ENCODE data around the gene RAPGEF3.

The RAPGEF3 gene, protein sequence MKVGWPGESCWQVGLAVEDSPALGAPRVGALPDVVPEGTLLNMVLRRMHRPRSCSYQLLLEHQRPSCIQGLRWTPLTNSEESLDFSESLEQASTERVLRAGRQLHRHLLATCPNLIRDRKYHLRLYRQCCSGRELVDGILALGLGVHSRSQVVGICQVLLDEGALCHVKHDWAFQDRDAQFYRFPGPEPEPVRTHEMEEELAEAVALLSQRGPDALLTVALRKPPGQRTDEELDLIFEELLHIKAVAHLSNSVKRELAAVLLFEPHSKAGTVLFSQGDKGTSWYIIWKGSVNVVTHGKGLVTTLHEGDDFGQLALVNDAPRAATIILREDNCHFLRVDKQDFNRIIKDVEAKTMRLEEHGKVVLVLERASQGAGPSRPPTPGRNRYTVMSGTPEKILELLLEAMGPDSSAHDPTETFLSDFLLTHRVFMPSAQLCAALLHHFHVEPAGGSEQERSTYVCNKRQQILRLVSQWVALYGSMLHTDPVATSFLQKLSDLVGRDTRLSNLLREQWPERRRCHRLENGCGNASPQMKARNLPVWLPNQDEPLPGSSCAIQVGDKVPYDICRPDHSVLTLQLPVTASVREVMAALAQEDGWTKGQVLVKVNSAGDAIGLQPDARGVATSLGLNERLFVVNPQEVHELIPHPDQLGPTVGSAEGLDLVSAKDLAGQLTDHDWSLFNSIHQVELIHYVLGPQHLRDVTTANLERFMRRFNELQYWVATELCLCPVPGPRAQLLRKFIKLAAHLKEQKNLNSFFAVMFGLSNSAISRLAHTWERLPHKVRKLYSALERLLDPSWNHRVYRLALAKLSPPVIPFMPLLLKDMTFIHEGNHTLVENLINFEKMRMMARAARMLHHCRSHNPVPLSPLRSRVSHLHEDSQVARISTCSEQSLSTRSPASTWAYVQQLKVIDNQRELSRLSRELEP

DNA sequence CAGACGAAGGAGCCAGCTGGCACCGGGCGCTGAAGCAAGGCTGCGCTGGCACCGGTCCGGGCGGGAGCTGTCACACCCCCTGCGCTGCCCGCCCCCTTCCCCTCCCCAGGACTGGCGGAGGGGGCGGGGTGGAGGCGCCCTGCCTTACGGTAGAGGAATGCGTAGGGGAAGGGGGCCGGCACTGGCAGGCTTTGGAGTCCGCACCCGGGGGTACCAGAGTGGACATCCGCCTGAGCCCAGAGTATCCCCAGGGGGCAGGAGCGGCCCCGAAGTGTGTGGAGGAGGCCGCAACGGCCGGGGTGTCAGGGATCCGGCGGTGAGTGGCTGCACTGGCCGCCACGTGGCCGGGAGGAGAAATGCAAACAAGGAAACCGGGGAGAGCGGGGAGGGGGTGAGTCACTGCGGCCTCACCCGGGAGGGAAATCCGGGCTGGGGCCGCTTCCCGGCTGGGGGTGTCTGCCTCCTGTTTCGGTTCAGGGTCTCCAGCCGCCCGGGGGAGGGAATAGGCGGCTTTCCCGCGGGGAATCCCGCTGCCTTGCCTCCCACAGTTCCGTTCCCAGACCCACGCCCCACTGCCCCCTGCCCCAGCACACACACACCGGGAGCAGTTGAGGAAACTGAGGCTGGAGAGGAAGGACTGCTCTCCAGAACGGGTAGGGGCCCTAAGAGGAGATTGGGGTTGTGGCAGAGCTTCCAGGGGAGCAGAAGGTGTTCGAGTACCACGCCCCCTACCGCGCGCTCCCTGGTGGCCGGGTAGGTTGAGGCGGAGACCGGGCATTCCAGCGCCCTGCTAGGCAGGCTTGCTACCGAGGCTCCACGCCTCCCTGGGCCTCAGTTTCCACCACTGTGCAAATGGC, at the start of gene RAPGEF3:
TSS of gene RAPGEF3 (minus strand) at position 47 of the 857 bp plus-strand sequence. CDS start 324 bp downstream, outside the sequence.
- DNase-seq, result peak; percentile 66 to 73

DNA sequence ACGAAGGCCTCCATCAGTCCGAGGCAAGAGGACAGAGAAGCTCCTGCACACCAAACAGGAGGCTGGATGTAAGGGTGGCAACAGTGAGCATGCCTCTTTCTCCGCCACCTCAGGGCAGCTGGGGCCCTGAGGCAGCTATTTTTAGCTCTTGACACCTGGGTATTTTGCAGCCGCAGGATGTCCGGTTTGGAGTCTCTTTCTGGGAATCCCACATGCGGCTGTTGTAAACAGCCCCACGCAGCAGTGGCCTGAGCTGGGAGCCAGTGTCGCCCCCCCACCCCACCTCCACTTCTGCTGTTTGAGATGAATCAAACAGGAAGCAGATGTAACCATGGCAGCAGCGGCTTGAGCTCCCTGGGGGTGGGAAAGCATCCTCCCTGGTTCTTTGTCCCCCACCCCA, 49.4 kb upstream of the RAPGEF3 start:
- peak; percentile 91 to 92 for DNase-seq

DNA sequence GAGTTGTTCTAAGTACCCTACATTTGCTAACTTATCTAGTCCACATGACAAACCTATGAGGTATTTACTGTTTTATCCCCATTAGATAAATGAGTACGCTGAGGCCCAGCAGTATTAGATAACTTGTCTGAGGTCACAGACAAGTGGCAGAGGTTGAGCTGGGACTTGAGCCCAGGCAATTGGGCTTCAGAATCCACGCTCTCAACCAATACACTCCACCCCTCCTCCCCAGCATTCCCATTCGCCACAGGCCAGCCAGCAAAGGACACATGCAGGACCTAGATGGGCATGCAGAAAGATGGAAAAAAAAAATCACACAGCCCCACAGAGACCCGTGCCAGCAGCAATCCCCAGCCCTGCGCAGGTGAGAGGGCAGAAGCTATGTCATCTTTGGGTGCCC, 48.7 kb upstream of the RAPGEF3 start:
- no peak for DNase-seq

DNA sequence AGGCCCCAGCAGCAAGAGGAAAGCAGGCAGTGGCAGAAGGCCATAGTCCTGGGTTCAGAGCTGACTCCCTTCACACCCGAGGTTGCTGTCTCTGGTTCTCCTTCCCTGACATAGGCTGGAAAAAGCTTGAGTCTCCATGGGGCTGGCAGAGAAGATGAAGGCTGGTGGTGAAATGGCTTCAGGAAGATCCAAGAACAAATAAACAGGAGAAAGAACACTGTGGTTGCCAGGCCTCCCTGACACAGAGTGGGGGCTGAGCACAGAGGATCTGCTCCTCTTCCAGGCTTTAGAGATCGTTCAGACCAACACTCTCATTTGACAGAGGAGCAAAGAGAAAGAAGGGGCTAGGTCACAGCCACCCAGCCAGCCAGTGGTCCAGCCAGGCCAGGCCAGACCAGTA, 46.7 kb upstream of the RAPGEF3 start:
- DNase-seq, result no peak

DNA sequence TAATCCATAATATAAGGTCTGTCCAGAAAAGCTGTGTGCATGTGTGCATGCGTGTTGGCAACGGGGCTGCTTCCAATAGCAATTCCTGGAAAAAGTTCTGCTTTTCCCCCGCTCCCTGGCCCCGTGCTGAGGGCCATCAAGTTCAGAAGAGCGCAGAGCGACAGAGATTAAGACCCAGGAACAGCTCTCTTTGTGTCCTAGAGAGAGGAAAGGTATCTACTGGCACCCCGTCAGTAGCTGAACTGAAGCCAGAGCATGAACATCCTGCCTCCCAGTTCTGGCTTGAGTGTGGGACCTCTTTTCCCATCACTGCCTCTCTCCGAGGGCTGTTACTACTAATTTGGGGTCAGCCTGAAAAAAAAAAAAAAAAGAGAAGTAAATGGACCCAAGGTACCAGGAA, 45.5 kb upstream of the RAPGEF3 start:
- DNase-seq, result no peak

DNA sequence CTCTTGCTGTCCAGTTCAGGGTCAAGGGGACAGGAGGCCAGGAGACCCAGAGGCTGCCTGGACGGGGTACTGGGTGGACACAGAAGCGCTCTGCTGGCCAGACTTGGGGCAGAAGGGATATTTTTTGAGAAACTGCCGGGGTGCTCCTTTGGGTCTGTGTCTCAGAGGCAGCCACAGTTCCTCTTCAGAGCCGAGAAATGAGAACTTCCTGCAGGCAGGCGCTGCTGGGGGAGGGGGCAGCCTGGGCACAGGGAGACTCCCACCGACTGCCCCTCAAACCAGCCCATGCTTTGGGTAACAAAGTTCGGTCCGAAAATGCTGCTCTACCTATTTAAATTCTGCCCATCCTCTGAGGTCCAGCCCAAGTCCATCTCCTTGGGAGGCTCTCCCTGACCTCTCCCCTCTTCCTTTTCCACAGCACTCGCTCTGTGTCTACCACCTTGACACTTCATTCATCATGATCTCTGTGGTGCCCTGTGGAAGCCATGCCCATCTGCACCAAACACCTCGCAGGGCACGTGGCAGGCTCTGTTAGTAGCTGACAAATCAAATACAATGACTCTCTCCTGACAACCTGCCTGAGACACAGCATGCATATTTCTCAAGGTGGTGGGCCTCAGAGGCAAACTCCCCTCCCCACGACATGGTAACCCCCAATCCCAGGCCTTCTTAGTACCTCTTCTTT, 44.7 kb upstream of the RAPGEF3 start:
- no peak for DNase-seq

DNA sequence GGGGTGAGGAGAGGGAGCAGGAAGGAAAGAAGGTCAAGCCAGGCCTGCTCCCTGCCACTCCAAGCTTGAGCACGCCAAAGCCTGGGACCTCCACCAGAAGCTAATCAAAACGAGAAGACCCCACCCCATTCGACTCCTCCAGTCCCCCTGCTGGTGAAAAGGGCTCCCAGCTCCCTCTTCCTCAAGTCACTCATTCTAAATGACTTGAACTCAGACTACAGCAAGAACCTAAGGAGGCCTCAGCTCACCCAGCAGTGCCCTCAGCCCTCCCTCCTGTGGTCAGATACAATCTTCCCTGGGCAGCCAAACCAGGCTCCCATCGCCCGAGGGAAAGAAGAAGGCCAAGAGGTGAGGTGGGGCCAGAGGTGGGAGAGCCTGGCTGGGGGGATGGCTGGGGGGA, 43.6 kb upstream of the RAPGEF3 start:
- no peak for DNase-seq

DNA sequence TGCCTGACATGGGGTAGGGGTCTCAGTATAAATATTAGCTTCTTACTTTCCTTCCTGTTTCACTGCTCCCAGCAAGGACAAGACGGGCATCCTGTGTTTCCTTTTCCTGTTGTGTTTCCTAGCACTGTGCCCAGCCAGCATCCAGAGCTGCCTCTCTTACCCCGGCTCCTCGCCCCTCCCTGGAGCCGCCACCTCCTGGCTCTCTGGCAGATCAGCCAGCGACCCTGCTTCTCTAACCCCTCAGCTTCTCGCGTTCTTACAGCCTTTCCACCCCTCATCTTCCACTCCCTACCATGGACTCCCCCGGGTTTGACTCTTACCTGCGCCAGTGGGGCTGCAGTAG, 43.2 kb upstream of the RAPGEF3 start:
- DNase-seq, result no peak

DNA sequence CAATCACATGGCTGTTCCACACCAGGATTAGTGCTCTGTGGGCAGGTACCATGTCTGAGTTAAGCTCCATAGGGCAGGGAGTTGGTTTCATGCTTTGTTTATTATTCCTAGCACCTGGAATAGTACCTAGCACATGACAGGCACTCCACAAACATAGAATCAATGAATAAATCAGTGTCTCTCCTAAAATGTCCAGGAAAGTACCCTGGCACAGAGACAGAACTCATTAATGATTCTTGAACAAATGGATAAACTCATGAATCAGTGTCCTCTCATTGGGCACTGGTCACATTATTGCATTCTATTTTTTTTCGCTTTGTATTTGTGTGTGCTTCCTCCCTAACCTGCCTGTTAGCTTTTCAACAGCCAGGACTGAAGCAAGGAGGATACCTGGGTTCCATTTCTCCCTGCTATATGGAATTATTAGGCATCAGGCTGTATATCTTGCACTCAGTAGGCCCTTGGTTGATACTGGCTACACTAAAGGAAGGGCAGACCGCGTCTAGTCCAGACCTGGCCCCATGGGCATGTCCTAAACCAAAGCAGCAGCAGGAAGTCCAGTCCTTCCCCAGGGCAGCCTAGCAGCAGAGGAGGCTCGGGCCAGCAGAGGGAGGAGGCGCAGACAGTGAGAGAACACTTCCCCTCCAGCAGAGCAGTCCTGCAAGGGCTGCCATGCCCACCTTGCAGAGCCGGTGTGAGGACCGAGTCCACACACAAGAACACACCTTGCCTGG, 42.7 kb upstream of the RAPGEF3 start:
- DNase-seq, result peak in 1 of 2 donors; percentile 44

DNA sequence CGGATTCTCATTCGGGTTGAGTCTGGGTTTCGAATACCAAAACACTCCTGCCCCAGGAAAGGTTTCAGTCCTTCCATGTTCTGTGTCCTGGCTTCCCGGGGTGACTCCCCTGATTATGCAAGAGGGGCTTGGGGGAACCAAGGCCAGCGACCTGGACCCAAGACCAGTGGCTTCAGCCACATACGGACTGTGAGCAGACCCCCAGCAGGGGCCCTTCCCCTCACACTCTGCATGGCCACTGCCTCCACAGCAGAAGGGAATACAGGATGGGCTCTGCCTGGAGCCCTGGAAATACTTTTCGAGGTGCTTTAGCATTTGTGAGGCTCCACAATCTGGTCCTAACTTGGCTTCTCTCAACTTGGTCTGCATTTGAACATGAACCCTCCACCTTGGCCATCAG, 41.9 kb upstream of the RAPGEF3 start:
- no peak for DNase-seq

DNA sequence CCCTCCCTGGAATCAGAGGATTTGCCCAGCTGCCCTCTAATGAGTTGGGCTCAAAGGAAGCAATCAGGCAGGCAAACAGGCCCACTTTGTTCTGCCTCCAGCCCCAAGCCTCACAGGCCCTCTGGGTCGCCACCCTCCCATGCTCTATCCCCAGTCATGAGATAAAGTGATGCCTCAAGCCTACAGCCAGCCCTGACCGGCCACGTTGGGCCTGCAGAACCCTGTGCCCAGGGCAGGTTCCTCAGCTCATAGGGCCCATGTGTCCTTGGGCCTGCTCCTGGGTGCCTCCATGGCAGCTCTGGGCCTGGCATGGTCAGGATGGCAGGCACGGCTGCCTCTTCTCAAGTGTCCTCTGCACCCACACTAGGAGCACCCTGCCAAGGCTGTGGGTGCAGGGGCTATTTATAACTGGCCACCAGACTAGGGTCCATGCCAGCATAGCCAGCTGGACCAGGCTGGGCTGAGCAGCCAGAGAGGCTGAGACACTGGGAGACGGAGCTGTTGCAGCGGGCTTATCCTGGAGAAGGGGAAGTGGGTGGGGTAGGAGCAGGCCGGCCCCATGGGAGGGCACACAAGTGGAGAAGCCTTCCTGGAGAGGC, 40.8 kb upstream of the RAPGEF3 start:
- no peak for DNase-seq

DNA sequence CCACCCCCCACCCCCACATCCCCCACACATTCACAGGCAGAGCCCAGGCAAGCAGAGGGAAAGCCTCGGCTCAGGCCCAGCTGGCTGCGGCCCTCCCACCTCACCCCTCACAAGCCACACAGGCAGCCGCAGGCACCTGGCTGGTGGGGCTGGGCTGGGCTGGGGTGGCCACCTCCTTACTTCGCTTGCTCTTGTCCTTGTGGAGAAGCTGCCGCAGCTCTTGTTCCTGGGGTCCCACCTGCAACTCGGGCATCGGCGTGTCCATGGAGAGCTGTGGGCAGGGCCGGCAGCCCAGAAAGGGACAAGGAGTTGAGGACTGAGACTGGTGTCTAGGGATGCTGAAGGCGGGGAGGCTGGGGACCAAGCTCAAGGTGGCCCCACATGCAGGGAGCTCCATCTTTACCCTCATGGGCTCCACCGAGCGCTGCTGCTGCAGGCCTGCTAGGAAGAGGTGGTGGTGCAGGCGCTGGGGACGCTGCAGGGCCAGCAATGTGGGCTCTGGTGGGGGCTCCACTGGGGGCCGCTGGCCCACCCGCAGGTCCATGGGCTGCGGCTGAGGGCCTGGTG, 39.8 kb upstream of the RAPGEF3 start:
- DNase-seq, result no peak

DNA sequence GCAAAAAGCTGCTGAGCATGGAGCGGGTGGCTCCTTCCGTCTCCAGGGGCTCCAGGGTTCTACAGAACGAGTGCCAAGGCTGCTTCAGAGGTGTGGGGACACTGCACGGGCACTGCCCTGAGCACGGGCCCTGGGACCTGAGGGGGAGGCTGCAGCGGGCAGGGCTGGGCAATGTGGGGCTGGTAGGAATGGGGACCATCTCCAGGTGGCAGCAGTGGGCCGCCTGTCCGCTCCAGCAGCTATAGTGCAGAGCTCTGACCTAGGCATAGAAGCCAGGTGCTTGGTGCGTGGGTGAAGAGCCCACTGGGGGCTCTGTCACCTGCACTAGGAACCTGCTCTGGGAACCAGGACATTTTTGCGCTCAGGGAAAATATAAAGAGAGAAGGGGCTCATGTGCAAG, 38.8 kb upstream of the RAPGEF3 start:
- DNase-seq, result peak; percentile 52 to 59

DNA sequence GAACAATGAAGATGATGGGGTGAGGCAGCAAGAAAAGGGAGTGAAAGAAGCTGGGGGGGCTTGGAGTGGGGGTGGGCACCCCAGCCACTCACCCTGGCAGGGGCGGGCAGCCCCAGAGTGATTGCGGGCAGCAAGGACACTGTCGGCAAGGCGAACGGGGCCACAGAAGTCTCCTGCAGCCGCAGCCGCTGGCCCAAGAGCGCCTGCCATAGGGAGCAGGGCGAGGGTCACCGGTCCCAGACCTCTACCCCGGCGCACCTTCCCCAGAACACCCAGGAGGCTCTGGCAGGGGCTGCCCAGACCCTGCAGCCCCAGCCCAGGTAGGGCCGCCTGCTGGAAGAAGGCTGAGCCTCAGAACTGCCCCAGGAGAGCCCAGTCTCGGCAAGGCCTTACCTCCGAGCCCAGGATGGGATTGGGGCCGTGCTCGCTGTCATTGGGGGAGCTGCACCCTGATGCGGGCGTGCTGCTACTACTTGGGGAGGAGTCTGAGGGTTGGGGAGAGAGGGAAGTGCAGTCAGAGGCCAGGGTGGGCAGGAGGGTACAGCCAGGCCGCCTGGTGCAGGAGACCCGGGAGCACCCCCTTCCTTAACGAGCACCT, 37.2 kb upstream of the RAPGEF3 start:
- no peak for DNase-seq

DNA sequence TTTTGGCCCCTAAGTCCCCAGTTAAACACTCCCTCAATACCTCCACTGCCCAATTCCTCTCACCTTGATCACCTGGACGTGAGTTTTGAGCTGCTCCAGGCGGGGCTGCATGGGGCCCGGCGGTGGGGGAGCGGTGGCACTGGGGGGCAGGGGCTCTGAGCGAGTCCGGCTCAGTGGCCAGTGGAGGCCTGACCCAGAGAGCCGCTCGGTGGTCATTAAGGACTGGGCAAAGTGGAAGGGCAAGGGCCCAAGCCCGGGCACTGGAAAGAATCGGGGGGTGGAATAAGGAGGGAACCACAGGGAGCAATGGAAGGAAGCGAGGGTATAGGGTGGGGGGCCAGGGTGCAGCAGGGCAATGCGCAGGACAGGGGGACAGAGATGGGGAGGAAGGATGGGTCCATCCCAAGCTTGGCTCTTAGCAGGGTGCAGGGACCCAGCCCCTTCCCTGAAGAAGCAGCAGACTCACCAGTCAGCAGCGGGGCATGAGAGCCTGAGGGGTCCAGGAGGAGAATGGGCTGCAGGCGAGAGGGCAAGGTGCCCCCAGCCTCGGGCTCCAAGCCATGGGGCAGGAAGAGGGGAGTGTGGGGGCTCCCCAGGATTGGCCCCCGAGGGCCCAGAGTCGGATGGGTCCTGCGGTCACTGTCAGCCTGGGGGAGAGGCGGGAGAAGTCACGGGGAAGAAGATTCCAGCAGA, 36.6 kb upstream of the RAPGEF3 start:
- no peak for DNase-seq

DNA sequence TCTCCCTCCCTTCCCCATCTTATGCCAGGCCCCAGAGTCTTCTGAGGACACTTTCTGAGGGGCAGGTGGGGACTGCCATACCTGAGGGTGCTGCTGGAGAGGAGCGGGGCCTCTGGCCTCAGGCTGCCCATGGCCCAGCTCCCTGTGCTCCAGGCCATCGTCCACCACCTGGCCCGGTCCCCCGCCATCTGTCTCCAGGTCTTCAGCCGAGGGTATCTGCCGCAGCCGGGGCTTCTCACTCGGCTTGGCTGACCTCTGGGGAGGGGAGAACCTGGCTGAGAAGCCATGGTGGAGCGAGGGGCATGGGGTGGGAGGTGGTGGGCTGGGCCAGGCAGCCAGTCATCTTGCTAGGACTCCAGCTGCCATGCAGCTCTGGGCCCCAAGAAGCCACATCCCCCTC, 36.0 kb upstream of the RAPGEF3 start:
- DNase-seq, result no peak

DNA sequence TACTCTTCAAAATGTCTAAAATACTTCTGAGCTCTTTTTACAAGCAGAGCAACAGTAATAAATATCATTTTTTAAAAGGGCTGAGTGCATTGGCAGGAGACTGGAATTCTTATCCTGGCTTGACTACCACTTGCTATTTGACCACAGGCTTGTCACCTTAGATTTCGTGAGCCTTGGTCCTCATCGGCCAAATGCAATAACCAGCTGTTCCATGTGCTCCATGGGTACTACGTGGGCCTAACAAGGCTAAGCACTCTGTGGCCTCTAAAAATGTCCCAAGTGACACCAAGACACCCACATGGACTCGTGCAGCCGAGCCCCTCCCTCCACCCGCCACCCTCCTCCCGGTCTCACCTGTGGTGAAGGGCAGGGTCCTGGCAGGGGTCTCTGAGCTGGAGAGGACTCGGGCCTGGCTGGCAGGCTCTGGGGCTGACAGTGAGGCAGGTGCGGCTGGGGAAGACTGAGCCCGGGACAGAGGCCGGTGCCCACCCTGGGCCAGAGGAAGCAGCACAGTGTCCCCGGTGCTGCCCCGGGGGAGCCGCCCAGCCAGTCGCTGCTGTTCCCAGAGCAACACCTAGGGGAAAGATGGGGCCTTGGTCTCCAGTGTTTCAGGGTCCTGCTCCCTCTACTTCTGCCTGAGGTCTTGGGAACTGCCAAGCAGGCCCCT, 34.5 kb upstream of the RAPGEF3 start:
- no peak for DNase-seq

DNA sequence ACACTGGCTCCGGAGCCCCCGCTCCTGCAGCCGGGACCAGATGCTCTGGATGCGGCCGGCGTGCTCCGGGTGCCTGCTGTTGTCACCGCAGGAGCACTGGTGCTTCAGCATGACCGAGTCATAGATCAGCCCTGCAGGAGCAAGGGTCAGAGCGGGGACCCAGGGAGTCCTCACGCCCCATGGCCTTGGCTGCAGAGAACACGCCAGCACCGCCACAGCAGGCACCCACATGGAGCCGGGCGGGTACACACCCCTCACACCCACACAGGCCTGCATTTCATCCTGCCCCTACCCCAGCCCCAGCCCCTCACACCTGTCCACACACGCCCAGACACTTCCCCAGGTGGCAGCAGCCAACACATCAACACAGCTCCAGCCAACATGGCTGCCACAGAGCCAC, 33.2 kb upstream of the RAPGEF3 start:
- DNase-seq, result no peak

DNA sequence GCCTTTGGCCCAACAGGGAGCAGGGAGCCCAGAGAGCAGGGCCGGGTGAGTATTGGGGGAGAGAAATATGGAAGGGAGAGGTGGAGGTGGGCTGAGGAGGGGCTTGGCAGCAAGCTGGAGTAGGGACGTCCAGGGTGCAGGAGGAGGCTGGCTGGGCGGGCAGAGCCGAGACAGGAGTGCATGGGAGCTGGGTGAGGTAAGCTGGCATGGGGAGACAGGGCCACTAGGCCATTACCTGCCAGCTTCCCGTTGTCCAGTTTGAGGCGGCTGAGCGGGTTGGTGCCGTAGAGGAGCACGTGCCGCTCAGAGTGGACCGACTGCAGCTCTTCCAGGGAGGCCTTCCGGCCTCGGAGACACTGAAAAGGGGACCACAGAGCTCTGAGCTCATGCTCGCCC, 32.7 kb upstream of the RAPGEF3 start:
- DNase-seq, result no peak

Measured in CD4-positive, alpha-beta T cell treated with Interleukin-4 for 1 hour (primary cell).